ENCODE measurements around the gene ZBTB21.

- TF ChIP-seq PRPF4 (IDR thresholded peaks at IDR 0.05; ENCODE audit: insufficient read depth, low read depth, low read length, poor library complexity, severe bottlenecking) (no peak), EZH2 (IDR thresholded peaks at IDR 0.05; ENCODE audit: borderline replicate concordance, low read depth, low read length) (no peak), PHF8 (IDR thresholded peaks at IDR 0.05; ENCODE audit: borderline replicate concordance, low read length) (no peak), POLR2AphosphoS5 (IDR thresholded peaks at IDR 0.05; ENCODE audit: control insufficient read depth, insufficient read depth, low read depth, low read length) (no peak), ZNF583 (CRISPR knock-in tag; IDR thresholded peaks at IDR 0.05) (no peak), MXI1 (IDR thresholded peaks at IDR 0.05; ENCODE audit: low read depth, low read length) (no peak), MAFK (IDR thresholded peaks at IDR 0.05; ENCODE audit: low read length) (no peak), TRIM24 (IDR thresholded peaks at IDR 0.05) (no peak), ZNF311 (CRISPR knock-in tag; IDR thresholded peaks at IDR 0.05) (no peak), JUN (IDR thresholded peaks at IDR 0.05; ENCODE audit: borderline replicate concordance, low read depth, low read length) (no peak), JUN (CRISPR knock-in tag; IDR thresholded peaks at IDR 0.05; ENCODE audit: borderline replicate concordance) (no peak), EP300 (IDR thresholded peaks at IDR 0.05; ENCODE audit: low read length) (no peak), ATF4 (CRISPR knock-in tag; IDR thresholded peaks at IDR 0.05) (no peak)
- TF ChIP-seq, protein P1, sequence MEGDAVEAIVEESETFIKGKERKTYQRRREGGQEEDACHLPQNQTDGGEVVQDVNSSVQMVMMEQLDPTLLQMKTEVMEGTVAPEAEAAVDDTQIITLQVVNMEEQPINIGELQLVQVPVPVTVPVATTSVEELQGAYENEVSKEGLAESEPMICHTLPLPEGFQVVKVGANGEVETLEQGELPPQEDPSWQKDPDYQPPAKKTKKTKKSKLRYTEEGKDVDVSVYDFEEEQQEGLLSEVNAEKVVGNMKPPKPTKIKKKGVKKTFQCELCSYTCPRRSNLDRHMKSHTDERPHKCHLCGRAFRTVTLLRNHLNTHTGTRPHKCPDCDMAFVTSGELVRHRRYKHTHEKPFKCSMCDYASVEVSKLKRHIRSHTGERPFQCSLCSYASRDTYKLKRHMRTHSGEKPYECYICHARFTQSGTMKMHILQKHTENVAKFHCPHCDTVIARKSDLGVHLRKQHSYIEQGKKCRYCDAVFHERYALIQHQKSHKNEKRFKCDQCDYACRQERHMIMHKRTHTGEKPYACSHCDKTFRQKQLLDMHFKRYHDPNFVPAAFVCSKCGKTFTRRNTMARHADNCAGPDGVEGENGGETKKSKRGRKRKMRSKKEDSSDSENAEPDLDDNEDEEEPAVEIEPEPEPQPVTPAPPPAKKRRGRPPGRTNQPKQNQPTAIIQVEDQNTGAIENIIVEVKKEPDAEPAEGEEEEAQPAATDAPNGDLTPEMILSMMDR (IDR thresholded peaks at IDR 0.05 in 2 of 3, conservative IDR thresholded peaks at IDR 0.05 in 1 of 3; ENCODE audit: insufficient read depth in 2 of 3, low read depth in 1 of 3, low read length in 3 of 3) = no peak
Measured at GRCh38 chr21:42022091-42022430, 11.9 kb upstream of the ZBTB21 start.

All from K562 (cell line).